ENCODE data around the gene GOPC. TPM values are rescaled to one million over a fixed set of nuclear protein-coding genes. Genes with fewer than 3 reads are reported as not detected.

GOPC gene
- total and polyA plus RNA-seq, 8 donors = 19.1 to 85.7 (median 78.1) TPM

DNA sequence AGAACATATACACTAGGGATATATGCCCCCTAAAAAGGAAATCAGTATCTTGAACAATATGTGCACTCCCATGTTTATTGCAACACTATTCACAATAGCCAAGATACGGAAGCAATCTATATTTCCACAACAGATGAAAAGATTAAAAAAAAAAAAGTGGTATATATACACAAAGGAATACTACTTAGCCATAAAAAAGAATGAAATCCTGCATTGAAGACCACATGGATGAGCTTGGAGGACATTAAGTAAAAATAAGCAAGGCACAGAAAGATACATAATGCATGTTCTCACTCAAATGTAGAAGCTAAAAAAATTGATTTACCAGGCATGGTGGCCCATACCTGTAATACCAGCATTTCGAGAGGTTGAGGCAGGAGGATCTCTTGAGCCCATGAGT, 4.6 kb downstream of the GOPC start:
- TF ChIP-seq, protein P1, sequence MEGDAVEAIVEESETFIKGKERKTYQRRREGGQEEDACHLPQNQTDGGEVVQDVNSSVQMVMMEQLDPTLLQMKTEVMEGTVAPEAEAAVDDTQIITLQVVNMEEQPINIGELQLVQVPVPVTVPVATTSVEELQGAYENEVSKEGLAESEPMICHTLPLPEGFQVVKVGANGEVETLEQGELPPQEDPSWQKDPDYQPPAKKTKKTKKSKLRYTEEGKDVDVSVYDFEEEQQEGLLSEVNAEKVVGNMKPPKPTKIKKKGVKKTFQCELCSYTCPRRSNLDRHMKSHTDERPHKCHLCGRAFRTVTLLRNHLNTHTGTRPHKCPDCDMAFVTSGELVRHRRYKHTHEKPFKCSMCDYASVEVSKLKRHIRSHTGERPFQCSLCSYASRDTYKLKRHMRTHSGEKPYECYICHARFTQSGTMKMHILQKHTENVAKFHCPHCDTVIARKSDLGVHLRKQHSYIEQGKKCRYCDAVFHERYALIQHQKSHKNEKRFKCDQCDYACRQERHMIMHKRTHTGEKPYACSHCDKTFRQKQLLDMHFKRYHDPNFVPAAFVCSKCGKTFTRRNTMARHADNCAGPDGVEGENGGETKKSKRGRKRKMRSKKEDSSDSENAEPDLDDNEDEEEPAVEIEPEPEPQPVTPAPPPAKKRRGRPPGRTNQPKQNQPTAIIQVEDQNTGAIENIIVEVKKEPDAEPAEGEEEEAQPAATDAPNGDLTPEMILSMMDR (IDR thresholded peaks at IDR 0.05) = no peak
- ATAC-seq = no peak
- intact Hi-C loops (cut with DNase I) = no loop called here

DNA sequence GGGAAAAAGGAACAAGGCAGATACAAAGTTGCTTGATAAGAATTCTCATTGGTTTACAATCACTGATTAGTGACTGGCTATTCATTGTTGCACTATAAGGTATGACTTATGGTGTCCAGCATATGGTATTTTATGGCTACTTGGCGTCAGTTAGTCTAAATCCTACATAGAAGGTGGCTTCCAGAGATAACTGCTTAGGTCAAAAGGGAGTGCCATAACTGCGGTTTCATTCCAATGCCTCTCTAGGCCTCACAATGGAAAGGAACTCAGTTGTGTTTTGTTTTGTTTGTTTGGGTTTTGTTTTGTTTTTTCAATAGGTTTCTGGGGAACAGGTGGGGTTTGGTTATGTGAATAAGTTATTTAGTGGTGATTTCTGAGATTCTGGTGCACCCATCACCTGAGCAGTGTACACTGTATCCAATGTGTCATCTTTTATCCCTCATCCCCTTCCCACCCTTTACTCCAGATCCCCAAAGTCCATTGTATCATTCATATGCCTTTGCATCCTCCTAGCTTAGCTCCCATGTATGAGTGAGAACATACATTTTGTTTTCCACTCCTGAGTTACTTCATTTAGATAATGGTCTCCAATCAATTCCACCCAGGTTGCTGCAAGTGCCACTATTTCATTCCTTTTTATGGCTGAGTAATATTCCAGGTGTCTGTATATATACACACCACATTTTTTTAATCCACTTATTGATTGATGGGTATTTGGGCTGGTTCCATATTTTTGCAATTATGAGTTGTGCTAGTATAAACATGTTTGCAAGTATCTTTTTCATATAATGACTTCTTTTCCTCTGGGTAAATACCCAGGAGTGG, 7.0 kb downstream of the GOPC start:
- TF ChIP-seq, protein P1 (IDR thresholded peaks at IDR 0.05) = no peak
- intact Hi-C loops (cut with DNase I) = no loop called here
- Histone ChIP-seq H3K27ac (no peak overlapping the region), H3K4me1 (peaks cover 13 to 19% of the 10 kb centered on the region in 2 donors), H3K27me3 (no peaks in the 10 kb centered on the region), H3K4me3 (no peak overlapping the region), H3K36me3 (peaks cover 0 to under 1% of the 10 kb centered on the region in 2 donors), H3K9me3 (peaks cover 0 to 5% of the 10 kb centered on the region in 2 donors)
- ATAC-seq (no peak), DNase-seq (no peak)

More for the DNA sequence above, 4.6 kb downstream of the GOPC start:
- Histone ChIP-seq H3K4me1 (peaks cover 19 to 33% of the 10 kb centered on the region in 2 donors), H3K27me3 (no peaks in the 10 kb centered on the region), H3K36me3 (no peaks in the 10 kb centered on the region), H3K9me3 (peaks cover 0 to 5% of the 10 kb centered on the region in 2 donors), H3K27ac (no peak overlapping the region), H3K4me3 (no peak overlapping the region)
- DNase-seq = no peak

DNA sequence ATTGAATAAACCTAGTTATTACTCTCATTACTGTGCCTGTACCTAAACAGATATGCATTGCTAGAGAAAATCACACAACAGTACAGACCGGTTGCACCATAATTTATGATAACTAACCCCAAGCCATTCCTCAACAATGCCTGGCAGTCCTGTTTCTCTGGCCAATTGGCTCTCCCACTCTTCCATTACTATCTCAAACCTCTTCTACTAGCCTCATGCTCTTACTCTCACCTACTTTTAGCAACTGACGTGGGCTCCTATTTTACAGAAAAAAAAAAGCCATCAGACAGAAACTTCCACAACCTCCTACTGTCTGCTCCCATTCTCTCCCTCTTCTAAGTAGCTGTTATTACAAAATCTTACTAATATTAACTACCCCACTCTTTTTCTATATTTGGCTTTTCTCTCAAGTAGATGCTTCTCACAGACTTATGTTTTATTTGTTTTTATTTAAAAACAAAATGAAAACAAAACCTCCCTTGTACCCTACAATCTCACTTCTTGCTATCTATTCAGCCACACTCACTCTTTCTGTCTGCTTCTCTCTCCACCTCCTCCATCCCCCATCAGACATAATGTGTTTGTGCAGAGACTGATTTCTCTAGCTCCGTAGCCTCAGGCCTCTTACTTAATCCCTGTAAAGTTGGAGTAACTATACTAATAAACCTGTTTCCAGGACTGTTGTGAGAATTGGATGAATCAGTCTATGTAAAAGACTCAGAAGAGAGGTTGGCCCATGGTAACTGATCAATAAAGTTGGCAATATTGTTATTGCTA, 9.1 kb downstream of the GOPC start:
- ATAC-seq (no peak), DNase-seq (no peak)
- intact Hi-C loops (cut with DNase I) = no loop called here
- H3K4me3 ChIP-seq = no peak overlapping the region
- H3K27me3 ChIP-seq = no peaks in the 10 kb centered on the region
- H3K36me3 ChIP-seq = peaks cover 0 to 12% of the 10 kb centered on the region in 2 donors
- no peaks in the 10 kb centered on the region for H3K4me1 ChIP-seq
- TF ChIP-seq, protein P1 (IDR thresholded peaks at IDR 0.05) = no peak
- H3K27ac ChIP-seq = no peak overlapping the region
- peaks cover 0 to 5% of the 10 kb centered on the region in 2 donors for H3K9me3 ChIP-seq

DNA sequence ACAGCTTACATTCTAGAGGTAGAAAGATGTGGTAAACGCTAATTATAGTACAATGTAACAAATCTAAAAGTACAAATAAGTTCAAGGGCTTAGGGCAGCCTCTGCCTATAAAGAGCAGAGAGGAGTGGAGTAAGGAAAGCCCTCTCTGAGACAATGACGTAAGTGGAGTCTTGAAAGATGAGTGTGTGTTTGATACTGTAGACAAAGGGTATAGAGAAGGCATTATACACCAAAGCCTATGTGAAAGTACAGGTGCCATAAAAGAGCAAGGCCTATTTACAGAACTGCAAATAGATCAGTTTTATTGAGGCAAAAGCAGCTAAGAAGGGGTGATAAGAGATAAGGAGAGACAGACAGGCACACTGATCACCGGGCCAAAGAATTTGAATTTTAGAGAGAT, 10.9 kb downstream of the GOPC start:
- no peaks in the 10 kb centered on the region for H3K27me3 ChIP-seq
- ATAC-seq (no peak), DNase-seq (no peak)
- H3K4me1 ChIP-seq = no peaks in the 10 kb centered on the region
- intact Hi-C loops (cut with DNase I) = no loop called here
- no peak overlapping the region for H3K27ac ChIP-seq
- no peak overlapping the region for H3K4me3 ChIP-seq
- H3K36me3 ChIP-seq = peaks cover 0 to 14% of the 10 kb centered on the region in 2 donors
- H3K9me3 ChIP-seq = no peaks in the 10 kb centered on the region
- TF ChIP-seq, protein P1 (IDR thresholded peaks at IDR 0.05) = no peak

DNA sequence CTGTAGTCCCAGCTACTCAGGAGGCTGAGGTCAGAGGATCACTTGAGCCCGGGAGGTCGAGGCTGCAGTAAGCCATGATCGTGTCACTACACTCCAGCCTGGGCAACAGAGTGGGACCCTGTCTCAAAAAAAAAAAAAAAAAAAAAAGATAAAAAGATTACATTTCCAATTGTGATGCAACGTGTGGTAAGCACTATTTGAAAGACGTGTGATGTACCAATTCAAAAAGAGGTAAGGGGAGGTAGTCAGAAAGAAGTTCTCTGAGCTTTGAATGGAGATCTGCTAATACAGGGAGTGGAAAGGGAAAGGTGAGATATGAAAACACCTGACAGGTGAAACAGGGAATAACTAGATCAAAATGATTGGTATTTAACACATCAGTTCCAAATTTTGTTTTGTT, 11.9 kb downstream of the GOPC start:
- TF ChIP-seq, protein P1 (IDR thresholded peaks at IDR 0.05) = no peak
- Histone ChIP-seq H3K9me3 (no peaks in the 10 kb centered on the region), H3K27me3 (no peaks in the 10 kb centered on the region), H3K4me3 (no peak overlapping the region), H3K27ac (no peak overlapping the region), H3K36me3 (peaks cover 0 to 14% of the 10 kb centered on the region in 2 donors), H3K4me1 (no peaks in the 10 kb centered on the region)
- ATAC-seq = no peak
- intact Hi-C loops (cut with DNase I) = no loop called here
- no peak for DNase-seq
